ENCODE data around the gene MPLKIP.
"Not testable (repeated sequence)": the region's sequence is repeated elsewhere in the genome, so short reads cannot be mapped to it uniquely, and the experiment has no call there.

Gene MPLKIP

GRCh38 chr7:40133561-40134427, 628 bp downstream of the MPLKIP start:
- no peak for DNase-seq (ENCODE audit: low read depth)

- no peak for DNase-seq (ENCODE audit: low read depth)
Measured at GRCh38 chr7:40122940-40123254, 11.5 kb downstream of the MPLKIP start.

GRCh38 chr7:40122100-40122939, 12.1 kb downstream of the MPLKIP start:
- not testable (repeated sequence) for DNase-seq (ENCODE audit: low read depth)

- DNase-seq (ENCODE audit: low read depth) = no peak
Measured at GRCh38 chr7:40120020-40120419, 14.4 kb downstream of the MPLKIP start.

GRCh38 chr7:40118201-40118600, 16.2 kb downstream of the MPLKIP start:
- DNase-seq (ENCODE audit: low read depth) = not testable (repeated sequence)

GRCh38 chr7:40117199-40117598, 17.2 kb downstream of the MPLKIP start:
- DNase-seq (ENCODE audit: low read depth) = not testable (repeated sequence)

GRCh38 chr7:40115936-40116335, 18.5 kb downstream of the MPLKIP start:
- DNase-seq (ENCODE audit: low read depth) = no peak

GRCh38 chr7:40105879-40106473, 28.4 kb downstream of the MPLKIP start:
- no peak for DNase-seq (ENCODE audit: low read depth)

- no peak for DNase-seq (ENCODE audit: low read depth)
Measured at GRCh38 chr7:40102897-40103296, 31.5 kb downstream of the MPLKIP start.

GRCh38 chr7:40101201-40101600, 33.2 kb downstream of the MPLKIP start:
- no peak for DNase-seq (ENCODE audit: low read depth)

GRCh38 chr7:40099837-40100236, 34.6 kb downstream of the MPLKIP start:
- no peak for DNase-seq (ENCODE audit: low read depth)

- no peak for DNase-seq (ENCODE audit: low read depth)
Measured at GRCh38 chr7:40098810-40099209, 35.6 kb downstream of the MPLKIP start.

- DNase-seq (ENCODE audit: low read depth) = no peak
Measured at GRCh38 chr7:40097728-40098127, 36.7 kb downstream of the MPLKIP start.

GRCh38 chr7:40095695-40096327, 38.6 kb downstream of the MPLKIP start:
- no peak for DNase-seq (ENCODE audit: low read depth)

GRCh38 chr7:40095230-40095629, 39.2 kb downstream of the MPLKIP start:
- DNase-seq (ENCODE audit: low read depth) = no peak

- DNase-seq (ENCODE audit: low read depth) = no peak
Measured at GRCh38 chr7:40093631-40094350, 40.6 kb downstream of the MPLKIP start.

- DNase-seq (ENCODE audit: low read depth) = no peak
Measured at GRCh38 chr7:40092182-40092581, 42.2 kb downstream of the MPLKIP start.

GRCh38 chr7:40077849-40078248, 56.6 kb downstream of the MPLKIP start:
- DNase-seq (ENCODE audit: low read depth) = no peak
